GM21423 (cell line): Measurements from ENCODE around the gene SIDT1.

ENCODE experiments used
- ATAC-seq: cut with Tn5 transposase; IDR thresholded peaks from one replicate; pipeline ENCODE4 v1.9.1; 2021; ENCODE audit warnings: mild to moderate bottlenecking, moderate library complexity; ENCODE audit not compliant: unreplicated experiment

SIDT1 gene

DNA sequence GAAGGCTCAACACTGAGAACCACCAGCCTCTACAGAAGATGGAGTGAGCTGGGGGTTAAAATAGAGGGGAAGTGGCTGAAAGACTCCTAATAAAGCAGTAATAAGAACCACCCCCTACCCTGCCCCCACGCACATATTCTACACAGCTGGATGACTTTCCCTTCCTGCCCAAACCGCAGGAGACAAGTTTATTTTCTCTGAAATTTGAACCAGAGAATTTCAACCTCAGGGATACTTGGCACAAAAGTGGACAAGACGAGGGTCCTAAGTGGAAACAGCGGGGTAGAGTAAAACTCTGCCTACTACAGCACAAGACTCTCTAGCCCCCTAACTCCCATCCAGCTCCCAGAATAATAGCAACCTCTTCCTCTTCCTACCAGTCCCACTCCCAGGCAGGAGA, 135.7 kb downstream of the SIDT1 start:
- no peak for ATAC-seq

DNA sequence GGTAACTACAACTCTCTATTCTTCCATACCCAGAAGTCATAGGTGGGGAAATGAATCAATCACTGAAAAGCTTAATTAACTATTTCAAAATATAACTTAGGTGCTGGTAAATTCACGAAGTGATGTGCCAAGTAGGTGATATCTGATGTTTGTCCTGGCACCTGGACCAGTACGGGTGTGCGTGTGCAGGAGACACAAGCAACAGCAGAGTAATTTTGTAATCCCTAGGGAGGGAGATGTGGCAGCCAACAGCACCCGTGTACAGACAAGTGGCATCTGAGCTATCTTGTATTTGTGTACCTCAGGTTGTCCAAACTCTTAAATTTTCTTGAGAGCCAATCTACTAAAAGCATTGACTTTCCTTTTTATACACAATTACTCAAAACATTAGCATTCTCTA, 141.2 kb downstream of the SIDT1 start:
- ATAC-seq, result no peak

DNA sequence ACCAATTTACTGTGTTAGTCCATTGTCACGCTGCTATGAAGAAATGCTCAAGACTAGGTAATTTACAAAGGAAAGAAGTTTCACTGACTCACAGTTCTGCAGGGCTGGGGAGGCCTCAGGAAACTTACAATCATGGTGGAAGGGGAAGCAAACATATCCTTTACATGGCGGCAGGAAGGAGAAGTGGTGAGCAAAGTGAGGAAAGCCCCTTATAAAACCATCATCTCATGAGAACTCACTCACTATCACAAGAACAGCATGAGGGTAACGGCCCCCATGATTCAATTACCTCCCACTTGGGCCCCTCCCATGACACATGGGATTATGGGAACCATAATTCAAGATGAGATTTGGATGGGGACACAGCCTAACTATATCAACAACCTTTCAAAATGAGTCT, 143.9 kb downstream of the SIDT1 start:
- ATAC-seq, result no peak

DNA sequence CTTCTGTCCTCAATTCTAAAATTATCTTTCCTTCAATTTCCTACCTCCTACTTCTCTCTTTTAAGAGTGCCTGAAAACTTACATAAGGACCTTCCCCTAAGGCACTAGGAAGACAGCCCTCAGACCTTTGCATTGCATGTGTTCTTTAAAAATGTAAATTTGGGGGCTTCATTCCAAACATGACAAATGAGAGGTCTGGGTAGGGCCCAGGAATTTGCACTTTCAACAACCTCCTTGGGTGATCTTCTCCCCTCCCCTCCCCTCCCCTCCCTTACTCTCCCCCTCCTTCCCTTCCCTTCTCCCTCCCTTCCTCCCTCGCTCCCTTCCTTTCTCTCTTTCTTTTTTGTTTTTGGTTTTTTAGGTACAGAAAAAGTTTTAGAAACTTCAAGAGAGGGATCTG, 145.4 kb downstream of the SIDT1 start:
- ATAC-seq, result no peak

DNA sequence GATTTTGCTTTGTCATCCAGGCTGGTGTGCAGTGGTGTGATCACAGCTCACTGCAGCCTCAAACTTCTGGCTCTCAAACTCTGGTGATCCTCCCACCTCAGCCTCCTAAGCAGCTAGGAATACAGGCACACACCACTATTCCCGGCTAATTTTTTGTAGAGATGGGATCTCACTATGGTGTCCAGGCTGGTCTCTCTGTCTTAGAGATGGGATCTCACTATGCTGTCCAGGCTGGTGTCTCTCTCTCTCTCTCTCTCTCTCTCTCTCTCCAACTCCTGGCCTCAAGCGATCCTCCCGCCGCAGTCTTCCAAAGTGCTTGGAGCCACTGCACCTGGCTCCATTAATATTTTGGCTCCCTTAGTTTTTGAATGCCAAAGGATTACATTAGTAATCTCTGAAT, 146.4 kb downstream of the SIDT1 start:
- ATAC-seq, result no peak
